MM.1S (cell line): ENCODE data around the gene CCDC27.

Experiments
- DNase-seq: peaks from one replicate; pipeline ENCODE4 v3.0.0-alpha.2; 2015
- H2AFZ ChIP-seq: fragments of 300-600 bp; sonication (generic); 2 replicates; pipeline ENCODE4 v1.6.0; 2016; ENCODE audit warnings: antibody characterized with exemption, low read length
- H3F3A ChIP-seq: fragments of 300-600 bp; sonication (generic); 2 replicates; pipeline ENCODE4 v1.6.1; 2016; ENCODE audit warnings: mild to moderate bottlenecking, antibody characterized with exemption, low read length, moderate library complexity, mixed read lengths; ENCODE audit not compliant: insufficient read depth
- H3K27ac ChIP-seq: fragments of 300-600 bp; sonication (generic); 2 replicates; pipeline ENCODE4 v1.5.1; 2016; ENCODE audit warnings: mild to moderate bottlenecking, low read length
- H3K27me3 ChIP-seq: fragments of 300-600 bp; sonication (generic); replicated peaks from 2 replicates; pipeline ENCODE4 v1.6.0; 2016; ENCODE audit warnings: low read length; ENCODE audit not compliant: insufficient read depth
- H3K36me3 ChIP-seq: fragments of 300-600 bp; sonication (generic); replicated peaks from 2 replicates; pipeline ENCODE4 v1.6.1; 2016; ENCODE audit warnings: mild to moderate bottlenecking, low read length, mixed read lengths; ENCODE audit not compliant: insufficient read depth
- H3K4me1 ChIP-seq: fragments of 300-600 bp; sonication (generic); 2 replicates; pipeline ENCODE4 v1.6.1; 2016; ENCODE audit warnings: low read length, mixed read lengths
- H3K4me2 ChIP-seq: fragments of 300-600 bp; sonication (generic); 2 replicates; pipeline ENCODE4 v1.6.0; 2016; ENCODE audit warnings: low read depth, low read length
- H3K4me3 ChIP-seq: fragments of 300-600 bp; sonication (generic); 2 replicates; pipeline ENCODE4 v1.5.1; 2016; ENCODE audit warnings: low read length, mixed read lengths
- H3K79me2 ChIP-seq: fragments of 300-600 bp; sonication (generic); 2 replicates; pipeline ENCODE4 v1.6.1; 2016; ENCODE audit warnings: mixed run types, low read length, mixed read lengths
- H3K9ac ChIP-seq: fragments of 300-600 bp; sonication (generic); 2 replicates; pipeline ENCODE4 v1.6.1; 2016; ENCODE audit warnings: low read length, mixed read lengths
- H3K9me2 ChIP-seq: fragments of 300-600 bp; sonication (generic); replicated peaks from 2 replicates; pipeline ENCODE4 v1.6.1; 2016; ENCODE audit warnings: mild to moderate bottlenecking, low read length, mixed read lengths; ENCODE audit not compliant: insufficient read depth
- H3K9me3 ChIP-seq: fragments of 300-600 bp; sonication (generic); replicated peaks from 2 replicates; pipeline ENCODE4 v1.6.1; 2016; ENCODE audit warnings: mild to moderate bottlenecking, low read length, mixed read lengths; ENCODE audit not compliant: insufficient read depth
- H4K20me1 ChIP-seq: fragments of 300-600 bp; sonication (generic); 2 replicates; pipeline ENCODE4 v1.6.1; 2016; ENCODE audit warnings: mild to moderate bottlenecking, low read length, moderate library complexity, mixed read lengths; ENCODE audit not compliant: insufficient read depth
- CTCF ChIP-seq: fragments of 300-600 bp; sonication (generic); IDR thresholded peaks from 2 replicates; pipeline ENCODE4 v1.5.1; 2016; ENCODE audit warnings: antibody characterized with exemption, low read length, mixed read lengths
- EZH2 ChIP-seq: fragments of 300-600 bp; sonication (generic); optimal IDR thresholded peaks from 2 replicates; pipeline ENCODE3; 2017; ENCODE audit warnings: low read depth, mild to moderate bottlenecking, antibody characterized with exemption, low read length, mixed read lengths
- EZH2phosphoT487 ChIP-seq: fragments of 300-600 bp; sonication (generic); IDR thresholded peaks from 2 replicates; pipeline ENCODE4 v1.6.1; 2018; ENCODE audit warnings: antibody characterized with exemption, low read length

Gene CCDC27

GRCh38 chr1:3790952-3791351 is 38.7 kb downstream of the CCDC27 start:
- Histone ChIP-seq H3K9me3 (no peaks in the 10 kb centered on the region), H3F3A (no peaks in the 10 kb centered on the region), H4K20me1 (no peaks in the 10 kb centered on the region), H3K4me2 (no peak overlapping the region), H2AFZ (no peak overlapping the region), H3K9me2 (no peaks in the 10 kb centered on the region), H3K79me2 (peaks cover 82% of the 10 kb centered on the region), H3K36me3 (0 out of 2 replicates have a peak, but pooled peaks cover 5% of the 10 kb centered on the region), H3K4me1 (peaks cover 6% of the 10 kb centered on the region; the same call in 1 of the 2 replicates), H3K4me3 (no peak overlapping the region), H3K9ac (no peak overlapping the region), H3K27me3 (no peaks in the 10 kb centered on the region), H3K27ac (no peak overlapping the region)
- no peak for DNase-seq
- TF ChIP-seq EZH2phosphoT487 (no peak), CTCF (no peak), EZH2 (no peak)

- Histone ChIP-seq H3K9ac (peak overlapping the region; percentile 79), H3K4me3 (peak overlapping the region; percentile 66), H4K20me1 (no peaks in the 10 kb centered on the region), H3K79me2 (peaks cover 53% of the 10 kb centered on the region), H2AFZ (no peak overlapping the region), H3K4me1 (peaks cover 6% of the 10 kb centered on the region), H3K27me3 (peaks cover 13% of the 10 kb centered on the region), H3K9me2 (no peaks in the 10 kb centered on the region), H3K4me2 (peak overlapping the region; percentile 92), H3K27ac (no peak overlapping the region), H3K36me3 (no peaks in the 10 kb centered on the region), H3F3A (no peaks in the 10 kb centered on the region), H3K9me3 (no peaks in the 10 kb centered on the region)
- TF ChIP-seq EZH2phosphoT487 (no peak), CTCF (no peak), EZH2 (no peak)
- no peak for DNase-seq
Observed at GRCh38 chr1:3795453-3796214, 43.4 kb downstream of the CCDC27 start.

GRCh38 chr1:3796215-3797061 is 44.2 kb downstream of the CCDC27 start, which contains the start of gene LRRC47:
TSS of gene LRRC47 (minus strand) at chr1:3796498. CDS start at chr1:3796476, 22 bp downstream.
- TF ChIP-seq CTCF (no peak), EZH2phosphoT487 (no peak), EZH2 (no peak)
- Histone ChIP-seq H3K27ac (no peak within 1 kb of the TSS), H3K79me2 (peaks cover 45% of the 10 kb centered on the region), H3K9ac (peak within 1 kb of the TSS; percentile 79), H3K27me3 (peaks cover 15% of the 10 kb centered on the region), H3K36me3 (no peaks in the 10 kb centered on the region), H3K4me2 (peak within 1 kb of the TSS; percentile 92), H3K4me1 (peaks cover 6% of the 10 kb centered on the region), H3K9me2 (no peaks in the 10 kb centered on the region), H3K4me3 (peak within 1 kb of the TSS; percentile 66), H2AFZ (peak within 1 kb of the TSS; percentile 100), H4K20me1 (no peaks in the 10 kb centered on the region), H3K9me3 (no peaks in the 10 kb centered on the region), H3F3A (no peaks in the 10 kb centered on the region)
- peak; percentile 94 for DNase-seq
